Neuron (in vitro differentiated cells): ENCODE results near the gene TNIK.

Source experiments
- H2AFZ ChIP-seq: one replicate; pipeline ENCODE4 v1.6.1; 2013; ENCODE audit warnings: low read depth, mild to moderate bottlenecking, inconsistent platforms, low read length, moderate library complexity
- H3K27me3 ChIP-seq: one replicate; pipeline ENCODE4 v1.6.1; 2013; ENCODE audit warnings: low read length; ENCODE audit not compliant: insufficient read depth
- H3K36me3 ChIP-seq: one replicate; pipeline ENCODE4 v1.6.1; 2013; ENCODE audit warnings: low read length; ENCODE audit not compliant: insufficient read depth
- H3K4me1 ChIP-seq: one replicate; pipeline ENCODE4 v1.6.1; 2013; ENCODE audit warnings: low read length; ENCODE audit not compliant: insufficient read depth
- H3K4me3 ChIP-seq: 2 replicates; pipeline ENCODE4 v1.5.1; 2013; ENCODE audit warnings: mild to moderate bottlenecking, low read length, moderate library complexity
- H3K9me3 ChIP-seq: one replicate; pipeline ENCODE4 v1.6.1; 2013; ENCODE audit warnings: low read length

TNIK gene

GRCh38 chr3:171416666-171417065, 43.5 kb downstream of the TNIK start:
- Histone ChIP-seq H2AFZ (no peak overlapping the region), H3K36me3 (no peaks in the 10 kb centered on the region), H3K4me3 (no peak overlapping the region), H3K4me1 (peaks cover 7% of the 10 kb centered on the region), H3K9me3 (no peaks in the 10 kb centered on the region), H3K27me3 (no peaks in the 10 kb centered on the region)

GRCh38 chr3:171416061-171416460, 44.1 kb downstream of the TNIK start:
- H3K4me3 ChIP-seq = no peak overlapping the region
- H2AFZ ChIP-seq = no peak overlapping the region
- no peaks in the 10 kb centered on the region for H3K36me3 ChIP-seq
- H3K9me3 ChIP-seq = no peaks in the 10 kb centered on the region
- no peaks in the 10 kb centered on the region for H3K27me3 ChIP-seq
- H3K4me1 ChIP-seq = peaks cover 7% of the 10 kb centered on the region

- no peaks in the 10 kb centered on the region for H3K27me3 ChIP-seq
- H3K4me1 ChIP-seq = peaks cover 7% of the 10 kb centered on the region
- no peak overlapping the region for H3K4me3 ChIP-seq
Measured at GRCh38 chr3:171415070-171415469, 45.1 kb downstream of the TNIK start.

GRCh38 chr3:171412473-171412872, 47.7 kb downstream of the TNIK start:
- no peak overlapping the region for H3K4me3 ChIP-seq
- no peak overlapping the region for H2AFZ ChIP-seq
- H3K27me3 ChIP-seq = no peaks in the 10 kb centered on the region
- H3K4me1 ChIP-seq = peaks cover 4% of the 10 kb centered on the region
- H3K9me3 ChIP-seq = no peaks in the 10 kb centered on the region
- H3K36me3 ChIP-seq = no peaks in the 10 kb centered on the region

More at GRCh38 chr3:171415070-171415469, 45.1 kb downstream of the TNIK start:
- no peaks in the 10 kb centered on the region for H3K9me3 ChIP-seq
- H2AFZ ChIP-seq = no peak overlapping the region
- no peaks in the 10 kb centered on the region for H3K36me3 ChIP-seq

- Histone ChIP-seq H3K36me3 (no peaks in the 10 kb centered on the region), H2AFZ (no peak overlapping the region), H3K9me3 (no peaks in the 10 kb centered on the region), H3K4me3 (no peak overlapping the region), H3K4me1 (no peaks in the 10 kb centered on the region), H3K27me3 (no peaks in the 10 kb centered on the region)
Measured at GRCh38 chr3:171412054-171412453, 48.2 kb downstream of the TNIK start.

- H3K27me3 ChIP-seq = no peaks in the 10 kb centered on the region
- no peaks in the 10 kb centered on the region for H3K36me3 ChIP-seq
- peaks cover 2% of the 10 kb centered on the region for H3K9me3 ChIP-seq
- no peak overlapping the region for H3K4me3 ChIP-seq
- H3K4me1 ChIP-seq = no peaks in the 10 kb centered on the region
- H2AFZ ChIP-seq = no peak overlapping the region
Measured at GRCh38 chr3:171410186-171410585, 50.0 kb downstream of the TNIK start.

- H3K36me3 ChIP-seq = no peaks in the 10 kb centered on the region
- no peak overlapping the region for H3K4me3 ChIP-seq
- H2AFZ ChIP-seq = no peak overlapping the region
- no peaks in the 10 kb centered on the region for H3K4me1 ChIP-seq
- H3K27me3 ChIP-seq = no peaks in the 10 kb centered on the region
- H3K9me3 ChIP-seq = peaks cover 6% of the 10 kb centered on the region
Measured at GRCh38 chr3:171407759-171408158, 52.4 kb downstream of the TNIK start.

- Histone ChIP-seq H3K4me3 (no peak overlapping the region), H3K4me1 (no peaks in the 10 kb centered on the region), H3K27me3 (no peaks in the 10 kb centered on the region), H2AFZ (no peak overlapping the region), H3K9me3 (peaks cover 6% of the 10 kb centered on the region), H3K36me3 (no peaks in the 10 kb centered on the region)
Measured at GRCh38 chr3:171404376-171404967, 55.7 kb downstream of the TNIK start.

- H3K4me1 ChIP-seq = peaks cover 9% of the 10 kb centered on the region
- H3K9me3 ChIP-seq = peaks cover 6% of the 10 kb centered on the region
- H3K4me3 ChIP-seq = no peak overlapping the region
- no peak overlapping the region for H2AFZ ChIP-seq
- no peaks in the 10 kb centered on the region for H3K27me3 ChIP-seq
- H3K36me3 ChIP-seq = no peaks in the 10 kb centered on the region
Measured at GRCh38 chr3:171402281-171402680, 57.9 kb downstream of the TNIK start.

- no peak overlapping the region for H2AFZ ChIP-seq
- H3K36me3 ChIP-seq = no peaks in the 10 kb centered on the region
- H3K4me3 ChIP-seq = no peak overlapping the region
- no peaks in the 10 kb centered on the region for H3K27me3 ChIP-seq
- H3K9me3 ChIP-seq = peaks cover 5% of the 10 kb centered on the region
- H3K4me1 ChIP-seq = peaks cover 17% of the 10 kb centered on the region
Measured at GRCh38 chr3:171401432-171401831, 58.8 kb downstream of the TNIK start.

GRCh38 chr3:171399842-171400241, 60.4 kb downstream of the TNIK start:
- Histone ChIP-seq H3K4me3 (no peak overlapping the region), H3K9me3 (peaks cover 4% of the 10 kb centered on the region), H2AFZ (no peak overlapping the region), H3K4me1 (peaks cover 26% of the 10 kb centered on the region), H3K27me3 (no peaks in the 10 kb centered on the region), H3K36me3 (no peaks in the 10 kb centered on the region)

GRCh38 chr3:171398343-171398742, 61.9 kb downstream of the TNIK start:
- no peaks in the 10 kb centered on the region for H3K27me3 ChIP-seq
- H3K9me3 ChIP-seq = peaks cover 2% of the 10 kb centered on the region
- no peaks in the 10 kb centered on the region for H3K36me3 ChIP-seq
- H2AFZ ChIP-seq = no peak overlapping the region
- peaks cover 29% of the 10 kb centered on the region for H3K4me1 ChIP-seq
- H3K4me3 ChIP-seq = no peak overlapping the region

GRCh38 chr3:171397089-171397488, 63.1 kb downstream of the TNIK start:
- peaks cover 34% of the 10 kb centered on the region for H3K4me1 ChIP-seq
- no peaks in the 10 kb centered on the region for H3K9me3 ChIP-seq
- no peak overlapping the region for H3K4me3 ChIP-seq
- H3K27me3 ChIP-seq = no peaks in the 10 kb centered on the region
- no peak overlapping the region for H2AFZ ChIP-seq
- no peaks in the 10 kb centered on the region for H3K36me3 ChIP-seq

GRCh38 chr3:171396048-171396447, 64.2 kb downstream of the TNIK start:
- Histone ChIP-seq H3K4me3 (no peak overlapping the region), H3K27me3 (no peaks in the 10 kb centered on the region), H3K4me1 (peaks cover 34% of the 10 kb centered on the region), H3K9me3 (peaks cover 2% of the 10 kb centered on the region), H2AFZ (no peak overlapping the region), H3K36me3 (no peaks in the 10 kb centered on the region)
